A204.1 (cell line): ENCODE results near the gene ZFYVE26.

Experiments
- FAIRE-seq: peaks from 2 replicates; lab custom pipeline; 2012; peaks lifted over from hg19 to GRCh38; lab: Jason Lieb, UNC

Gene ZFYVE26

DNA sequence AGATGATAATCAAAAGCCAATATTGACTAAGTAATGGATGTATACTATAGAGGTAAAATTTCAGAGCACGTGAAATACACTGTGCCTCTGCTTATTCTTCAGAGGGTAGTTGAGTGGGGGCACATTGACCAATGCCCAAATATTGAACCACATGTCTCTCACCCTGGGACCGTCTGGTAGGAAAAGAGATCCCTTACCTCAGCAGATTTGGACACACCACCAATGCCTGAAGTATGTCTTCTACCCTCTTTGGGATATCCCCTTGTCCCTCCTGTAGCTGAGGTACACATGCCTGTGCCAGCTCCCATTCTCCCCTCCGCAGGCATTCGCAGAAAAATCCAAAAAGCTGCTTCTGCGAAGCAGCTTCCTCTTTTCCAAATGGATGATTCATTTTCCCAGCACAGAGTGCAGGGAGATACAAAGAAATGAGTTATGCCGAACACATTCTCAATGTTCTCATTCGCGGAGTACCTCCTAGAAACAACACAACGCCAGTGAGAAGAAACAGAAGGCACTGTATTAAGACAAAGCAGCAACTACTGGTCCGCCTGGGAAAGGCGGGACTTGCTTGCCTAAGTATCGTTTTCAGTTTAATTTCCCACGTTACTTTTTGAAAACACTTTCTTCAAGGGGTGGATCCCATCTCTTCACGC lies 691 bp downstream of the ZFYVE26 start:
- no peak for FAIRE-seq

DNA sequence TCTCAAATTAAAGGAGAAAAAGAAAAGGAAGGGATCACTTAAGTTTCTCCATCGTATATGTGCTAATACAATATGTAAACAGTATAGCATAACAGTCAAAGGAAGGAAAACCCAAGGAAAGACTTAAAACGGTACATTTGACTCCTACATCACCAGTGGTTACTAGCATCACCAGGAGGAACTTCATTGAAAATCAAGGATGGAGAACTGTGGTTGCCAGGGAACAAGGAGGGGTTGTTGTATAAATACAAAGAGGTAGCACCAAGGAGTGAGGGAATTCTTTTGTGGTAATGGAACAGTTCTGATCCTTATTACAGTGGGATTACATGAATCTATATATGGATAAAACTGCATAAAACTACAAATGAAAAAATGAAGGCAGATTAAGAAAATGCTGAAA lies 1.6 kb downstream of the ZFYVE26 start:
- no peak for FAIRE-seq

GRCh38 chr14:67806246-67806645 lies 10.1 kb downstream of the ZFYVE26 start:
- FAIRE-seq, result no peak

GRCh38 chr14:67800743-67801142 lies 15.6 kb downstream of the ZFYVE26 start:
- no peak for FAIRE-seq

DNA sequence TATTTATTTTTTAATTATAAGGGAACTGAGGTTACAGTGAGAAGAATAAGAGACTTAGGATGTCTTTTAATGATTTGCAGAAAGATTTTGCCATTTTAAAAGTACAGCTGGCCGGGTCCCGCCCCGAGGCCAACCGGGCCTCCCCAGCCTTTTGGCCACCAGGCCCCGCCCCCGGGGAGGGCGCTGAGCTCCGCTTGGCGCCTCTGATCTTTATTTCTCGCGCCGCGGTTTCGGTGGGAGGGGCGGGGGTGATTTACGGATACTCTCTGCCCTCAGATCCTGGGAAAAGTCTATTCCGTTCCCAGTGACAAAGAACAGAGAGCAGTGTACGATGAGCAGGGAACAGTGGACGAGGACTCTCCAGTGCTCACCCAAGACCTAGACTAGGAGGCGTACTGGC lies 17.7 kb downstream of the ZFYVE26 start:
- no peak for FAIRE-seq

DNA sequence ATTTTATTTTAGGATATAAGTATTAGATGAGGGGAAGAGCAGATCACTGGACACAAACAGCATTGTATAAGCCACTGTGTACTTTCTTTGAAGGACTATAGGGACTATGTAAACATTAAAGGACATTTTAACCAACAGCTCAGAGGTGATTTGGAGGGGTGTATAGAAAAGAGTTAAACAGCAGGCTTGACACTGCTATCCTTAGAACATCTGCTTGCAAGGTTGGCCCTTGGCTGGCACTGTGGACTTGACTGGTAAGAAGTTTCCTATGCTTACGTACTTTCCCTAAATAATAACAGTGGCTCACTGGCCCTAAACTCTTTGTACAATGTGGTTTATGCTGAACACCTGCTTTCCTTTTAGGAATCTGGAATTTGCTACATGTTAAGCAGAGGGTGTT lies 28.7 kb downstream of the ZFYVE26 start:
- no peak for FAIRE-seq

DNA sequence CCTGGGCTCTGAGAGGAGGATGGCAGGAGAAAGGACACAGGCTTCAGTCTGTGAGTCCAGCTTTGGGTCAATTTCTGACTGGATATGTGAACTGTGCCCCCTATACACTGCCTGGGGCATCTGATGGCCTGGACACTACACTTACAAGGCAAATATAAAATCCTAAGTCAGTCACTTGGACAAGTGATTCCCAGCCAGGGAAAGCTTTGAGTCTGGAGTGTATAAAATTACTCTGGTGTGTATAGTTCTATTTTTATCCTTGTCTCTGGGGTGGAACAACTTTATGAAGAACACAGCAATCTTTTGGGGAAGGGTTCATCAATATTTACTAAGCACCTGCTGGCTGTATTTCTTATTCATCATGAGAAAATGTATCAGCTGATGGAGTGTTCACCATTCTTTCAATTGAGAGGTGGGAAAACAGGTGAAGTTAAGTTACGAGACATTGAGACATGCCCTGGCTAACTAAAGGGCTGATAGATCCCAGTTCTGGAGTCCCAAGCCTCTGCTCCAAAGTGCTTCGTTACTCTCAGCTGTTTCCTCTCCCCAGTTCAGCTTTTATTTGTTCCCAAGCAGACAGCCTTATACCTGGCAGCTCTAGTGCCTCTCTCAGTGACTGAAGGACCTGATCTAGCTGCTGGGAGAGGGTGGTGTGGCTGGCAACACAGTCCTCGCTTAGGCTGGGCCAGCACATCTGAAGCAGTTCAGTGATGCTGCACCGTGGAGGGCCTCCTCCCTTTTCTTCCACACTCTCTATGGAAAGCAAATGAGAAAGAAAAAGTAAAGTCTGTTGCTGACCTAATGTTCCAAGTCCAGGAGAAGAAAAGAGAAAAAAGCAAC lies 30.9 kb downstream of the ZFYVE26 start:
- no peak for FAIRE-seq

DNA sequence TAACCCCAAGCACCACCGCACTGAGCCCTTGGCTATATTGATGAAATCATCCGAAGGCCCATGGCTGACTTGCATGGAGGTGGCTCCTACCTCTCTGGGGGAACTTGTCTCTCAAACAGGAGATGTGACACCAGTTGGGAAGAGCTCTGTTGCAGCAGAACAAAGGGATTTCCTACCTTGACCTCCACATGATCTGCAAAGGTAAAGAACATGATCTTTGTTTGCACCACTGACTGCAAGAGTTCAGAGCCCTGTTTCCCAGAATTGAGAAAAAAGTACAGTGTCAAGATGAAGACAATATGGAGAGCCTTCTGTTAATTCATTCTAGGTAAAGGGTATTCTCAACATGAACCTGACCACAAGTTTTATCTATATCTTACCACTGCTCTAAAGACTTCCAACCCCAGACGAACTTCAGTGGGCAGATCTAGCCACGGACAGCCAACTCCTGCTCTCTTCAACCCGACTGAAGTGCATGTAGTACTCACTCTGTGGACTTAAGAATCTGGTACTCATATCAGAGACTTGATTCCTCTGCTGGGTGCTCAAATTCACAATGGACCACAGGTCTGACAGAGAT lies 32.1 kb downstream of the ZFYVE26 start:
- FAIRE-seq, result no peak

- FAIRE-seq, result no peak
Observed at GRCh38 chr14:67782090-67782489, 34.3 kb downstream of the ZFYVE26 start.

DNA sequence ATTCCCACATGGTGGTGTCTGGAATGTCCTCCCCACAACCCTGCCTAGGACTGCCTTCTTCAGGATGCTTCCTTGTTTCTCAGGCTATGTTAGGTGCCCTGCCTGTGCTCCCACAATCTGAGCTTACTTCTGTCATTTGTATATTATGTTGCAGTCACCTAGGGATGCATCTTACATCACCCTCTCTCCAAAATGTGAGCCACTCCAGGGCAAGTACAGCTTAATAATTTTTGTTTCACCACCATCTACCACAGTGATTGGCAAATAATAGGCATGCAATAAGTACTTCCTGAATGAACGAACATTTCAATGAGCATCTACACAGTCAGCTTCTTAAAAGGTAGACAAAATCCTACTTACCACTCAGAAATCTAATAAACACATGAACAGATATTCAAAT lies 37.6 kb downstream of the ZFYVE26 start:
- no peak for FAIRE-seq

DNA sequence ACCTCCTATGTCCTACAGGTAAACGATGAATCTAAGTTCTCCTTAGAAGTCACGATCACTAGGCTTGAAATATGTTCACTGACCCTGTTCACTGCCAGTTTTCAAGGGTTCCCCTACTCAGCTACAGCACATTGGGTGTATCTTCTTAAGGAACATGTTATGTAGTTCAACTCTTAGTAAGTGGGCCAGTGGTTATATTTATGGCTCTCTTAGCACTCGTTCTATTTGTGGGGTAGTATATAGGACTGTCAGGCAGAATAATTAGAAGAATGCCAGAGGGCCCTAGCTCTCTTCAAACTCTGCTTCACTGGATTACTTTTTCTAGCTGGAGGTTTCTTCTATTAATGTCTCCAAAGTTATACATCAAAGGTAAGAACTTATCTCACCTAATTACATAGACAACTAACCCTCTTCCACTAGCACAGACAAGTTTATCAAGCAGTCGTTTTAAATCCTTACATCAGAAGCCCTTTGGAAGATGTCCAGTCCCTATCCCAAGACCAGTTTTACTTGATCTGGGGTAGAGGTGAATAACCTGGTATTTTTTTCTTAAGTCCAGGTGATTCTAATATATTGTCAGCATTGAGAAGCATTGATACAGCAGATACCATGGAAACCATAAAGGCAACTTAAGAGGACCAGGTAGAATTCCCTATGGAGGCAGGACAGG lies 39.6 kb downstream of the ZFYVE26 start:
- no peak for FAIRE-seq

GRCh38 chr14:67773844-67774377 lies 42.5 kb downstream of the ZFYVE26 start:
- FAIRE-seq, result no peak

DNA sequence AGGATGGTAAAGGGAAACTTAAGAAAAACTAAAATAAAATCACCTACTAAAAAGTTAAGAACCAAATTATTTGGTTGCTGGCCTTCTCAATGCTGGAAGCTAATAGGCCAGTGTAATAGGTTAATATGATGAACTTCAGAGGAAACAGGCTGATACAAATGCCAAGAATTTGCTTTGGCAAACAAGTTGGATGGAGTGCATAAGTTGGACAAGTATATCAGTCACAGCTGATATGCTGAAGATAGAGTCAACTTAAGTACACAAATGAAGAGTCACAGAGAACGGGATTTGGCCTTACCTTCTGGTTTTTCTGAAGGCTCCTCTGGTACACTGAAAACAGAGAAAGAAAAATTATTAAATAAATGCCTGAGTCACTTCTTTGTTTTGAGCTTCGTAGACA lies 48.2 kb downstream of the ZFYVE26 start:
- no peak for FAIRE-seq

DNA sequence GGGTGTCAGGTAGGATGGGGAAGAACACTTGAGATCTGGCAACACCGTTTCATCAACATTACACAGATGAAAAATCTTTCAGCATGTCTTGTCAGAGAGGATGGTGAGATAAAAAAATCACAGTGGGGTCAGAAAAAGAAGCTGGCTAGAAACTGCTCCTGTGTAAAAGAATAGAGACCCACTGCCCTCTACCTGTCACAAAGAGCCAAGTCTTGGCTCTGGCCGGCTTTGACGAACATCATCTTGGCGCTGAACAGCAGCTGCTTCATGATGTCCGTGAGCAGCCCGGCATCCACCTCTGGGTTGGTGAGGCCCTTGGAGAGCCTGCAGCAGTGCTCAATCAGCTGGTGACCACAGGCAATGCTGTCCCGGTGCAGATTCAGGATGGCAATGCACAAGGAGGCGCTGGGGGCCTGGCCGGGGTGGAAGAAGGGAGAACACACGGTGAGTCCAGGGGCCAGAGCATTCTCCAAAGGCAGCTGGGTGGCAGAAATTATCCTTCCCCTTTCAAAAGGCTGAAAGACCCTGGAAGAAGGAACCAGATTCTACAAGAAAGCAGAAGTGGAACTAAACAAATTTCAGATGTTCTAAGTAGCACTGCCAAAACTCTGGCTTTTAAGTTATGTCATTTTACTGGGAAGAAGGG lies 50.2 kb downstream of the ZFYVE26 start:
- FAIRE-seq, result no peak

- FAIRE-seq, result no peak
Observed at GRCh38 chr14:67765192-67765834, 51.1 kb downstream of the ZFYVE26 start.

DNA sequence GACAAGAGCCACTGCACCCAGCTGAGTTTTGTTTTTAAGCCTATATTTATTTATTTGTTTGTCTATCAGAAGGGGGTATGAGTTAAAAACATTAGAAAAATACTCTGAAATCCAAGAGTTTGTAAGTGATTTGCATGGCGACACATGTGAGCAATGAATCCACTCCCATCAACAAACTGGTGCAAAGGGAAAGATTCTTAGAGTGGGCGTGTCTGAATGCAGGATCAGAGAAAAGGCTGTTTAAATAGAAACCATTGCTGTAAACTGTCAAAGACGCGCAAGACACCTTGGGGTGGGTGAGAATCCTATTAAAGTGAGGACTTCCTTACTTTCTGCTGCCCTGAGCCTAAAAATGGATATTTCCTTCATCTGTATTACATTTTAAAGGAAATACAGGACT lies 51.9 kb downstream of the ZFYVE26 start:
- no peak for FAIRE-seq

GRCh38 chr14:67763158-67763822 lies 53.1 kb downstream of the ZFYVE26 start:
- no peak for FAIRE-seq

GRCh38 chr14:67762051-67762450 lies 54.3 kb downstream of the ZFYVE26 start:
- no peak for FAIRE-seq

DNA sequence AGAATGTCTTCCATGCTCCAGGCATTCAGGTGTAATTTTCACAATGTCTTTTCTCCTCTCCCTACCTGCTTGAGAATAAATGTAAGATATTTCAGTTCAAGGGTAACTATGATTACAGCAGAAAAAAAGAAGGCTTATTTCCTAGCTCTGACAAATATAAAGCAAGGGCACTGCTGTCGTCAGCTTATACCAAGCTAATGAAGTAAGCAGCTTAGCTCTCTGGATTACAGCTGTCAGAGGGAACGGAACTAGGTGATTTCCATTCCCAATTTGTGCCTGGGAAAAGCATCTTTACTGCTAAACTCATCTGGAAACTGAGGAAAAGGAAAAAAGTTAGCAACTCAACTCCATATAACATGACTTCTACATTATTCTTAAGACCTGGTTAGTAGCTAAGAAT lies 56.5 kb downstream of the ZFYVE26 start:
- no peak for FAIRE-seq

DNA sequence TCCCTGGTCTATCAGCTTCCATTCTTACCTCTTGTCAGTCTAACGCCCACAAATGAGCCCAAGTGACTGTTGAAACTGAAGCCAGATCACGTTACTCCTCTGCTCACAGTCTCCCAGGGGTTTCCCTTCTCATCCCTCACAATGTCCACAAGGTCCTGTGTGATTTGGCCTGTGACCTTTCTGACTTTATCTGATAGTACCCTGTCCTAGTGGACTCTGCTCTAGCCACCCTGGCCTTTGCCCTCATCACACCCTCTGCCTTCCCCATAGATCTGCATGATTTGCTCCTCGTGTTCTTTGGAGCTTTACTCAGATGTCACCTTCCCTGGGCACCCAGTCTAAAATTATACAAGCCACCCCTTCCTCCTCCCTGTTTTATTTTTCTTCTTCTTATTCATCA lies 59.2 kb downstream of the ZFYVE26 start:
- no peak for FAIRE-seq

DNA sequence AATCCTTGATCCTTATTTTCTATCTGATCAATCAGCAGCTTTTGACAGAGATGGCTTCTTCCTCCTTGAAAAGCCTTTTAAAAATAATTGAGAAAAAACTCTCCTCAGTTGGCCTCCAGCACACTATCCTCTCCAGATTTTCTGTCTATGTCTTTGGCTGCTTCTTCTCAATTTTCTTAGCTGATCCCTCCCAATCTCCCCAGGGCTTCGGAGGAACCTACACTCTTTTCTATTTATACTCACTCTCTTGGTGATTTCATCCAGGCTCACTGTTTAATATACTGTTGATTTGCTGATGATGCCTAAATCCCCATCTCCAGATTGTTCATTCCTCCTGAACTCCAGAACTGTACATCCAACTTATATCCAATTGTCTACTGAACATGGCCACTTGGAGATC lies 59.9 kb downstream of the ZFYVE26 start:
- FAIRE-seq, result no peak
